ENCODE data around the gene BCR. TPM values are rescaled to one million over a fixed set of nuclear protein-coding genes. Genes with fewer than 3 reads are reported as not detected.

Gene BCR
- total and polyA plus RNA-seq, 2 of the 8 experiments (the other 6 are each of a cell fraction or from before 2014, with no cell fraction given) = 66.7 to 130 TPM

- Histone ChIP-seq H3K36me3 (ENCODE audit: control insufficient read depth in 2 of 4, insufficient read depth in 4 of 4, low read length in 3 of 4) (no peaks in the 10 kb centered on the region; a peak in 1 of 8 replicates), H2AK5ac (ENCODE audit: low read depth, low read length) (peak overlapping the region; percentile 79; the same call in 1 of the 2 replicates), H3K4me1 (replicated peaks in 1 of 4; ENCODE audit: control insufficient read depth in 3 of 4, insufficient read depth in 4 of 4, low read length in 3 of 4) (peaks cover 8 to 32% (median 19%) of the 10 kb centered on the region in 4 experiments), H3K79me1 (ENCODE audit: low read depth, low read length) (peaks cover 17% of the 10 kb centered on the region), H3K23ac (ENCODE audit: insufficient read length) (no peak overlapping the region), H3K56ac (replicated peaks; ENCODE audit: insufficient read length, low read depth, low read length) (no peak overlapping the region), H2BK120ac (replicated peaks; ENCODE audit: low read depth, low read length) (peak overlapping the region; percentile 48), H2BK12ac (ENCODE audit: low read depth, low read length) (peak overlapping the region; percentile 91; the same call in 1 of the 2 replicates), H2BK15ac (ENCODE audit: low read length) (peak overlapping the region; percentile 99; the same call in 1 of the 2 replicates), H2BK20ac (ENCODE audit: low read length) (peak overlapping the region; percentile 92), H3K4me3 (ENCODE audit: extremely low read depth in 1 of 4, insufficient read depth in 2 of 4, low read depth in 3 of 4, low read length in 4 of 4) (peak overlapping the region; percentile 22 to 65 (median 42); a peak in 5 of 8 replicates), H3K9ac (replicated peaks in 1 of 4; ENCODE audit: extremely low read depth in 1 of 4, low read depth in 3 of 4, low read length in 3 of 4) (no peak overlapping the region), H2BK5ac (ENCODE audit: low read depth, low read length) (peak overlapping the region; percentile 82; the same call in 1 of the 2 replicates), H3K4ac (replicated peaks; ENCODE audit: insufficient read length, low read depth, low read length) (peak overlapping the region; percentile 22), H3K79me2 (ENCODE audit: control insufficient read depth in 1 of 2, insufficient read depth in 2 of 2, low read length in 2 of 2) (peaks cover 32 to 37% of the 10 kb centered on the region in 2 experiments), H3K4me2 (ENCODE audit: insufficient read depth in 1 of 2, low read depth in 2 of 2, low read length in 2 of 2) (peak overlapping the region; percentile 58 to 95), H4K20me1 (replicated peaks in 1 of 2; ENCODE audit: control insufficient read depth in 1 of 2, insufficient read depth in 2 of 2, low read length in 2 of 2) (peaks cover 25 to 30% of the 10 kb centered on the region in 2 experiments), H3K27me3 (replicated peaks in 1 of 4; ENCODE audit: control insufficient read depth in 3 of 4, extremely low read depth in 1 of 4, insufficient read depth in 3 of 4, low read length in 3 of 4) (peaks cover 0 to 6% (median 2%) of the 10 kb centered on the region in 4 experiments; a peak in 1 of 7 replicates), H3K9me3 (ENCODE audit: insufficient read depth in 2 of 2, low read depth in 1 of 2, low read length in 1 of 2) (peaks cover 18 to 20% of the 10 kb centered on the region in 2 experiments), H3K14ac (ENCODE audit: insufficient read length) (no peak overlapping the region), H3K23me2 (ENCODE audit: low read depth, low read length) (peaks cover 20% of the 10 kb centered on the region), H4K8ac (ENCODE audit: extremely low read depth, insufficient read depth, low read length) (no peak overlapping the region; the same call in 1 of the 2 replicates), H4K91ac (replicated peaks; ENCODE audit: insufficient read length, low read length) (peak overlapping the region; percentile 83), H2AFZ (ENCODE audit: low read length) (no peak overlapping the region), H3K18ac (ENCODE audit: extremely low read depth, low read length) (peak overlapping the region; percentile 65), H3K27ac (ENCODE audit: low read depth, low read length) (no peak overlapping the region), H4K5ac (ENCODE audit: insufficient read length, low read depth, low read length) (no peak overlapping the region)
- TF ChIP-seq SRF (IDR thresholded peaks at IDR 0.05; ENCODE audit: low read depth, low read length) (no peak), PHF8 (conservative IDR thresholded peaks at IDR 0.05; ENCODE audit: low read depth, low read length) (no peak), TAF7 (optimal IDR thresholded peaks at IDR 0.05; ENCODE audit: borderline replicate concordance, low read depth, low read length) (no peak), GTF2F1 (IDR thresholded peaks at IDR 0.05; ENCODE audit: borderline replicate concordance, low read depth, low read length) (no peak), USF2 (IDR thresholded peaks at IDR 0.05; ENCODE audit: low read length) (no peak), POLR2A (IDR thresholded peaks at IDR 0.05; ENCODE audit: control extremely low read depth in 1 of 2, low read depth in 2 of 2, low read length in 2 of 2) (no peak), SP4 (IDR thresholded peaks at IDR 0.05; ENCODE audit: low read length) (no peak), NANOG (IDR thresholded peaks at IDR 0.05; ENCODE audit: insufficient read depth, low read depth, low read length, poor library complexity, severe bottlenecking) (no peak), BCL11A (IDR thresholded peaks at IDR 0.05; ENCODE audit: low read depth in 2 of 2, low read length in 2 of 2) (no peak)
- 81% methylated on average over 23 of the region's 25 CpGs; no CpG with 5 or more reads in 1 of the 2 experiments for WGBS, 2 experiments (ENCODE audit: extremely low coverage in 1 of 2, insufficient coverage in 1 of 2, insufficient read length in 1 of 2, insufficient replicate concordance in 2 of 2, low coverage in 1 of 2, low lambda C conversion rate in 2 of 2, missing lambda C conversion rate in 1 of 2)
- POLR2A ChIA-PET (ENCODE audit: partially characterized antibody) = interaction anchor here (0.7 to 6.0 kb wide), 9 partner anchors 13 to 108 kb away, joined by 3 to 34 read pairs (median 4); no protein-coding TSS in a partner anchor
- DNase-seq (ENCODE audit: low read depth in 1 of 2, low spot score in 2 of 2) (no peak), FAIRE-seq (no peak)
- CTCF ChIA-PET (ENCODE audit: partially characterized antibody) = interaction anchor here (0.7 to 24.3 kb wide), 13 partner anchors 11 to 108 kb away, joined by 3 to 358 read pairs (median 4); no protein-coding TSS in a partner anchor
Observed at GRCh38 chr22:23179381-23180299, 669 bp upstream of the BCR start.

Data from H1 (cell line).